Neutrophil (primary cell): Measurements from ENCODE around the gene PIK3CB.

Source experiments
- H3K27ac ChIP-seq: fragments of 200-600 bp; sonication (generic); 2 replicates; pipeline ENCODE4 v1.5.1; 2016; ENCODE audit warnings: mild to moderate bottlenecking, moderate library complexity
- H3K27me3 ChIP-seq: fragments of 200-600 bp; sonication (generic); 2 replicates; pipeline ENCODE4 v1.6.0; 2016; ENCODE audit warnings: mild to moderate bottlenecking
- H3K36me3 ChIP-seq: fragments of 200-600 bp; sonication (generic); 2 replicates; pipeline ENCODE4 v1.5.1; 2017
- H3K4me1 ChIP-seq, 2 experiments: fragments of 200-600 bp in 1 of 2; sonication (generic) in 1 of 2; 1 replicate in 1 of 2; 2 replicates in 1 of 2; pipeline versions ENCODE4 v1.5.1 to v1.6.1; 2013 to 2016; ENCODE audit warnings: low read depth in 1 of 2, low read length in 1 of 2, mild to moderate bottlenecking in 1 of 2, moderate library complexity in 1 of 2; ENCODE audit not compliant: control insufficient read depth in 1 of 2, insufficient read depth in 1 of 2
- H3K4me3 ChIP-seq, 2 experiments: fragments of 200-600 bp in 1 of 2; sonication (generic) in 1 of 2; 1 replicate in 1 of 2; 2 replicates in 1 of 2; pipeline ENCODE4 v1.5.1; 2013 to 2016; ENCODE audit warnings: low read depth in 1 of 2, low read length in 1 of 2, mild to moderate bottlenecking in 1 of 2, moderate library complexity in 1 of 2
- H3K9me3 ChIP-seq: fragments of 200-600 bp; sonication (generic); 2 replicates; pipeline ENCODE4 v1.5.1; 2016
- CTCF ChIP-seq: fragments of 200-600 bp; sonication (generic); IDR thresholded peaks from 2 replicates; pipeline ENCODE4 v1.5.1; 2016; ENCODE audit warnings: antibody characterized with exemption

The PIK3CB gene

GRCh38 chr3:138712086-138712485 lies 122.6 kb downstream of the PIK3CB start:
- H3K9me3 ChIP-seq = no peaks in the 10 kb centered on the region
- no peak overlapping the region for H3K4me3 ChIP-seq
- no peak for TF ChIP-seq CTCF
- H3K36me3 ChIP-seq = peaks cover 30% of the 10 kb centered on the region
- H3K4me1 ChIP-seq = no peaks in the 10 kb centered on the region
- no peak overlapping the region for H3K27ac ChIP-seq
- H3K27me3 ChIP-seq = no peaks in the 10 kb centered on the region

GRCh38 chr3:138705675-138706074 lies 129.1 kb downstream of the PIK3CB start:
- Histone ChIP-seq H3K36me3 (peaks cover 55% of the 10 kb centered on the region), H3K4me1 (no peaks in the 10 kb centered on the region), H3K27me3 (no peaks in the 10 kb centered on the region), H3K4me3 (no peak overlapping the region), H3K9me3 (no peaks in the 10 kb centered on the region), H3K27ac (no peak overlapping the region)
- TF ChIP-seq CTCF = no peak

- Histone ChIP-seq H3K9me3 (no peaks in the 10 kb centered on the region), H3K4me3 (no peak overlapping the region), H3K36me3 (peaks cover 63% of the 10 kb centered on the region), H3K27ac (no peak overlapping the region), H3K27me3 (no peaks in the 10 kb centered on the region), H3K4me1 (no peaks in the 10 kb centered on the region)
- TF ChIP-seq CTCF = no peak
Measured at GRCh38 chr3:138696666-138697370, 137.9 kb downstream of the PIK3CB start.

- H3K9me3 ChIP-seq = no peaks in the 10 kb centered on the region
- no peak overlapping the region for H3K27ac ChIP-seq
- H3K4me1 ChIP-seq = no peaks in the 10 kb centered on the region
- H3K36me3 ChIP-seq = peaks cover 63% of the 10 kb centered on the region
- no peak for TF ChIP-seq CTCF
- no peaks in the 10 kb centered on the region for H3K27me3 ChIP-seq
- H3K4me3 ChIP-seq = no peak overlapping the region
Measured at GRCh38 chr3:138694287-138695007, 140.3 kb downstream of the PIK3CB start.

- H3K9me3 ChIP-seq = no peaks in the 10 kb centered on the region
- peaks cover 57% of the 10 kb centered on the region for H3K36me3 ChIP-seq
- no peak overlapping the region for H3K4me3 ChIP-seq
- no peak overlapping the region for H3K27ac ChIP-seq
- H3K4me1 ChIP-seq = peaks cover 4 to 6% of the 10 kb centered on the region in 2 experiments
- H3K27me3 ChIP-seq = no peaks in the 10 kb centered on the region
- no peak for TF ChIP-seq CTCF
Measured at GRCh38 chr3:138692152-138692551, 142.6 kb downstream of the PIK3CB start.
